ENCODE results near the gene RTN1.

DNA sequence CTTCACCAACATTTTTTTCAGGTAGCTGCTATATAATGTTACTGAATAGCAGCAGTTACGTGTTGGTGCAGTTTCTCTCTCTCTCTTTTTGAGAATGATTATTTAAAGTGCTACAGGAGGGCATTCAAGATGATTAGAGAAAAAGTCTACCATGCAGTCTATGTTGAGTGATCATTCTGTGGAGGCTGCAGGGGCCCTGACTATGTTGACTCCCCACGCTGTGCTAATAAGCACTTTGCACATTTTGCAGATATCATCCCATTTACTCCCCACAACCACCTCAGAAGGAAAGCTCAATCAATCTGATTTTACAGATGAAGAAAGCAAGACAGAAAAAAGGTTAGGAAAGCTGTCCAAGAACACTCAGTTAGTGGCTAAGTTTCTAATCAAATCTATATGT lies 87.8 kb downstream of the RTN1 start:
- TF ChIP-seq, protein P1, sequence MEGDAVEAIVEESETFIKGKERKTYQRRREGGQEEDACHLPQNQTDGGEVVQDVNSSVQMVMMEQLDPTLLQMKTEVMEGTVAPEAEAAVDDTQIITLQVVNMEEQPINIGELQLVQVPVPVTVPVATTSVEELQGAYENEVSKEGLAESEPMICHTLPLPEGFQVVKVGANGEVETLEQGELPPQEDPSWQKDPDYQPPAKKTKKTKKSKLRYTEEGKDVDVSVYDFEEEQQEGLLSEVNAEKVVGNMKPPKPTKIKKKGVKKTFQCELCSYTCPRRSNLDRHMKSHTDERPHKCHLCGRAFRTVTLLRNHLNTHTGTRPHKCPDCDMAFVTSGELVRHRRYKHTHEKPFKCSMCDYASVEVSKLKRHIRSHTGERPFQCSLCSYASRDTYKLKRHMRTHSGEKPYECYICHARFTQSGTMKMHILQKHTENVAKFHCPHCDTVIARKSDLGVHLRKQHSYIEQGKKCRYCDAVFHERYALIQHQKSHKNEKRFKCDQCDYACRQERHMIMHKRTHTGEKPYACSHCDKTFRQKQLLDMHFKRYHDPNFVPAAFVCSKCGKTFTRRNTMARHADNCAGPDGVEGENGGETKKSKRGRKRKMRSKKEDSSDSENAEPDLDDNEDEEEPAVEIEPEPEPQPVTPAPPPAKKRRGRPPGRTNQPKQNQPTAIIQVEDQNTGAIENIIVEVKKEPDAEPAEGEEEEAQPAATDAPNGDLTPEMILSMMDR (IDR thresholded peaks at IDR 0.05; ENCODE audit: low read depth, low read length): no peak
- TF ChIP-seq MYC (IDR thresholded peaks at IDR 0.05; ENCODE audit: low read depth, low read length): no peak

All from NB4 (cell line).